SU-DHL-6 (cell line): ENCODE results near the gene FBXL12.
"Not testable (repeated sequence)": the region's sequence is repeated elsewhere in the genome, so short reads cannot be mapped to it uniquely, and the experiment has no call there.

ENCODE experiments used
- CTCF ChIP-seq: fragments of 200-600 bp; sonication (generic); IDR thresholded peaks from one replicate; pipeline ENCODE4 v1.5.1; 2017; ENCODE audit warnings: antibody characterized with exemption, mild to moderate bottlenecking, low read length, moderate library complexity; ENCODE audit not compliant: insufficient read depth, poor library complexity, severe bottlenecking
- EZH2phosphoT487 ChIP-seq: fragments of 200-600 bp; sonication (generic), shearing (Covaris generic); conservative IDR thresholded peaks from 2 replicates; pipeline ENCODE4 v1.6.1; 2018; ENCODE audit warnings: mild to moderate bottlenecking, antibody characterized with exemption, low read length, moderate library complexity, mixed read lengths

GRCh38 chr19:9788604-9789003 is 30.3 kb downstream of the FBXL12 start:
- TF ChIP-seq CTCF, EZH2phosphoT487: not testable (repeated sequence)
